HL-60 (cell line): ENCODE results near the gene FGF23.

Experiments used
- GABPA ChIP-seq: IDR thresholded peaks from 2 replicates; pipeline ENCODE4 v1.6.1; 2012; ENCODE audit warnings: low read depth
- POLR2AphosphoS5 ChIP-seq: IDR thresholded peaks from 2 replicates; pipeline ENCODE4 v1.6.1; 2012; ENCODE audit warnings: low read depth
- SPI1 ChIP-seq: IDR thresholded peaks from 2 replicates; pipeline ENCODE4 v1.6.1; 2012; ENCODE audit warnings: low read depth, mild to moderate bottlenecking, borderline replicate concordance
- TF ChIP-seq, protein P1 (sequence below): IDR thresholded peaks from one replicate; pipeline ENCODE4 v1.5.1; 2011; ENCODE audit warnings: low read length, control low read depth, inconsistent platforms; ENCODE audit not compliant: insufficient read depth
- TF ChIP-seq, protein P2 (sequence below): IDR thresholded peaks from 2 replicates; pipeline ENCODE4 v1.6.1; 2012; ENCODE audit warnings: low read depth; ENCODE audit not compliant: insufficient replicate concordance

GRCh38 chr12:4331842-4332241 lies 47.7 kb downstream of the FGF23 start:
- TF ChIP-seq POLR2AphosphoS5 (no peak), GABPA (no peak), SPI1 (no peak)
- TF ChIP-seq, protein P1, sequence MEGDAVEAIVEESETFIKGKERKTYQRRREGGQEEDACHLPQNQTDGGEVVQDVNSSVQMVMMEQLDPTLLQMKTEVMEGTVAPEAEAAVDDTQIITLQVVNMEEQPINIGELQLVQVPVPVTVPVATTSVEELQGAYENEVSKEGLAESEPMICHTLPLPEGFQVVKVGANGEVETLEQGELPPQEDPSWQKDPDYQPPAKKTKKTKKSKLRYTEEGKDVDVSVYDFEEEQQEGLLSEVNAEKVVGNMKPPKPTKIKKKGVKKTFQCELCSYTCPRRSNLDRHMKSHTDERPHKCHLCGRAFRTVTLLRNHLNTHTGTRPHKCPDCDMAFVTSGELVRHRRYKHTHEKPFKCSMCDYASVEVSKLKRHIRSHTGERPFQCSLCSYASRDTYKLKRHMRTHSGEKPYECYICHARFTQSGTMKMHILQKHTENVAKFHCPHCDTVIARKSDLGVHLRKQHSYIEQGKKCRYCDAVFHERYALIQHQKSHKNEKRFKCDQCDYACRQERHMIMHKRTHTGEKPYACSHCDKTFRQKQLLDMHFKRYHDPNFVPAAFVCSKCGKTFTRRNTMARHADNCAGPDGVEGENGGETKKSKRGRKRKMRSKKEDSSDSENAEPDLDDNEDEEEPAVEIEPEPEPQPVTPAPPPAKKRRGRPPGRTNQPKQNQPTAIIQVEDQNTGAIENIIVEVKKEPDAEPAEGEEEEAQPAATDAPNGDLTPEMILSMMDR, result no peak
- TF ChIP-seq, protein P2, sequence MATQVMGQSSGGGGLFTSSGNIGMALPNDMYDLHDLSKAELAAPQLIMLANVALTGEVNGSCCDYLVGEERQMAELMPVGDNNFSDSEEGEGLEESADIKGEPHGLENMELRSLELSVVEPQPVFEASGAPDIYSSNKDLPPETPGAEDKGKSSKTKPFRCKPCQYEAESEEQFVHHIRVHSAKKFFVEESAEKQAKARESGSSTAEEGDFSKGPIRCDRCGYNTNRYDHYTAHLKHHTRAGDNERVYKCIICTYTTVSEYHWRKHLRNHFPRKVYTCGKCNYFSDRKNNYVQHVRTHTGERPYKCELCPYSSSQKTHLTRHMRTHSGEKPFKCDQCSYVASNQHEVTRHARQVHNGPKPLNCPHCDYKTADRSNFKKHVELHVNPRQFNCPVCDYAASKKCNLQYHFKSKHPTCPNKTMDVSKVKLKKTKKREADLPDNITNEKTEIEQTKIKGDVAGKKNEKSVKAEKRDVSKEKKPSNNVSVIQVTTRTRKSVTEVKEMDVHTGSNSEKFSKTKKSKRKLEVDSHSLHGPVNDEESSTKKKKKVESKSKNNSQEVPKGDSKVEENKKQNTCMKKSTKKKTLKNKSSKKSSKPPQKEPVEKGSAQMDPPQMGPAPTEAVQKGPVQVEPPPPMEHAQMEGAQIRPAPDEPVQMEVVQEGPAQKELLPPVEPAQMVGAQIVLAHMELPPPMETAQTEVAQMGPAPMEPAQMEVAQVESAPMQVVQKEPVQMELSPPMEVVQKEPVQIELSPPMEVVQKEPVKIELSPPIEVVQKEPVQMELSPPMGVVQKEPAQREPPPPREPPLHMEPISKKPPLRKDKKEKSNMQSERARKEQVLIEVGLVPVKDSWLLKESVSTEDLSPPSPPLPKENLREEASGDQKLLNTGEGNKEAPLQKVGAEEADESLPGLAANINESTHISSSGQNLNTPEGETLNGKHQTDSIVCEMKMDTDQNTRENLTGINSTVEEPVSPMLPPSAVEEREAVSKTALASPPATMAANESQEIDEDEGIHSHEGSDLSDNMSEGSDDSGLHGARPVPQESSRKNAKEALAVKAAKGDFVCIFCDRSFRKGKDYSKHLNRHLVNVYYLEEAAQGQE, result no peak
